Kidney epithelial cell (primary cell): ENCODE results near the gene CCSER2. TPM values are rescaled to one million over a fixed set of nuclear protein-coding genes. Genes with fewer than 3 reads are reported as not detected.

Source experiments
- DNase-seq: peaks from one replicate; pipeline ENCODE4 v3.0.0-alpha.2; 2010; ENCODE audit warnings: low read depth
- H3K27me3 ChIP-seq: 2 replicates; pipeline ENCODE4 v1.6.0; 2011; ENCODE audit warnings: low read length; ENCODE audit not compliant: control insufficient read depth, insufficient read depth
- H3K36me3 ChIP-seq: 2 replicates; pipeline ENCODE4 v1.5.1; 2011; ENCODE audit warnings: low read length; ENCODE audit not compliant: control insufficient read depth, insufficient read depth
- H3K4me3 ChIP-seq: 2 replicates; pipeline ENCODE4 v1.5.1; 2011; ENCODE audit warnings: low read depth, mild to moderate bottlenecking, control low read depth, low read length
- total RNA-seq: library from RNA; depleted of rRNA; stranded (reverse); fragments of >200 nt; gene quantifications from 2 replicates; pipeline ENCODE4 v1.2.3, GENCODE V29; 2015
- TF ChIP-seq, protein P1 (sequence below): IDR thresholded peaks from 2 replicates; pipeline ENCODE4 v1.5.1; 2011; ENCODE audit warnings: mild to moderate bottlenecking, moderate library complexity, low read length, control low read depth, inconsistent platforms; ENCODE audit not compliant: insufficient read depth, poor library complexity, severe bottlenecking

The CCSER2 gene
- total RNA-seq, 1 donor from 2014 or later: 28.0 TPM

DNA sequence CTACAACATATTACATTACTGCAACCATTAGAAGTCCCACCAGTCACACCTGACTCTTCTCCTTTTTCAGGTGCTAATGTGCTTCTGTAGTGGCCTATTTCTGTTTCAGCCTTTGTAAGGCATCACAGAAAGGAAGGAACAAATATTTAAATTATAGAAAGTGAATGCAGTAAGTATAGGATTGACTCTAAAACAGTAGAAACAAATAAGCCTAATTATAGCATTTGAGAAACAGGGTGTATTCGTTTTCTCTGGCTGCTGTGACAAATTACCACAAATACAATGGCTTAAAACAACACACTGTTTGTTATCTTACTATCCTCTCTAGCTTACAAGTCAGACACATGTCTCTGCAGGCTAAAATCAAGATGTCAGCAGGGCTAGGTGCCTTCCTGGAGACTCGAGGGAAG lies 69.4 kb downstream of the CCSER2 start:
- Histone ChIP-seq H3K36me3 (no peaks in the 10 kb centered on the region), H3K4me3 (no peak overlapping the region), H3K27me3 (no peaks in the 10 kb centered on the region)
- TF ChIP-seq, protein P1, sequence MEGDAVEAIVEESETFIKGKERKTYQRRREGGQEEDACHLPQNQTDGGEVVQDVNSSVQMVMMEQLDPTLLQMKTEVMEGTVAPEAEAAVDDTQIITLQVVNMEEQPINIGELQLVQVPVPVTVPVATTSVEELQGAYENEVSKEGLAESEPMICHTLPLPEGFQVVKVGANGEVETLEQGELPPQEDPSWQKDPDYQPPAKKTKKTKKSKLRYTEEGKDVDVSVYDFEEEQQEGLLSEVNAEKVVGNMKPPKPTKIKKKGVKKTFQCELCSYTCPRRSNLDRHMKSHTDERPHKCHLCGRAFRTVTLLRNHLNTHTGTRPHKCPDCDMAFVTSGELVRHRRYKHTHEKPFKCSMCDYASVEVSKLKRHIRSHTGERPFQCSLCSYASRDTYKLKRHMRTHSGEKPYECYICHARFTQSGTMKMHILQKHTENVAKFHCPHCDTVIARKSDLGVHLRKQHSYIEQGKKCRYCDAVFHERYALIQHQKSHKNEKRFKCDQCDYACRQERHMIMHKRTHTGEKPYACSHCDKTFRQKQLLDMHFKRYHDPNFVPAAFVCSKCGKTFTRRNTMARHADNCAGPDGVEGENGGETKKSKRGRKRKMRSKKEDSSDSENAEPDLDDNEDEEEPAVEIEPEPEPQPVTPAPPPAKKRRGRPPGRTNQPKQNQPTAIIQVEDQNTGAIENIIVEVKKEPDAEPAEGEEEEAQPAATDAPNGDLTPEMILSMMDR: no peak
- DNase-seq: no peak

DNA sequence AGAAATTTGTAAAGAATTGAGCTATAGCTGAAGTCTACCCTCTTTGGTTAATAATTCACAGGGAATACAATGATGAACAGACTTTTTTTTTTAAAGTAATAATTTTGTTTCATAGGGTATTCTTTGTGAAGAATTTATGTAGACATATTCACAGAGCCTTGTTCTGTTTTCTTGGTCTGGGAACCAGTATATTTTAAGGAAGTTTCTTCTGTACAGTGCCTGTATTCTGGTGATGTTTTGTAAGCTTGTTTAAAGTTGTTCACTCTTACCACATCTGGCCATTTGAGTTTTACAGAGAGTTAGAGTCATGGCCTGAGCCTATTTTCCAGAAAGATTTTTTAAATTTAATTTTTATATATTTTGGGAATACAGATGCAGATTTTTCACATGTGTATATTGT lies 70.3 kb downstream of the CCSER2 start:
- H3K27me3 ChIP-seq: no peaks in the 10 kb centered on the region
- TF ChIP-seq, protein P1: no peak

DNA sequence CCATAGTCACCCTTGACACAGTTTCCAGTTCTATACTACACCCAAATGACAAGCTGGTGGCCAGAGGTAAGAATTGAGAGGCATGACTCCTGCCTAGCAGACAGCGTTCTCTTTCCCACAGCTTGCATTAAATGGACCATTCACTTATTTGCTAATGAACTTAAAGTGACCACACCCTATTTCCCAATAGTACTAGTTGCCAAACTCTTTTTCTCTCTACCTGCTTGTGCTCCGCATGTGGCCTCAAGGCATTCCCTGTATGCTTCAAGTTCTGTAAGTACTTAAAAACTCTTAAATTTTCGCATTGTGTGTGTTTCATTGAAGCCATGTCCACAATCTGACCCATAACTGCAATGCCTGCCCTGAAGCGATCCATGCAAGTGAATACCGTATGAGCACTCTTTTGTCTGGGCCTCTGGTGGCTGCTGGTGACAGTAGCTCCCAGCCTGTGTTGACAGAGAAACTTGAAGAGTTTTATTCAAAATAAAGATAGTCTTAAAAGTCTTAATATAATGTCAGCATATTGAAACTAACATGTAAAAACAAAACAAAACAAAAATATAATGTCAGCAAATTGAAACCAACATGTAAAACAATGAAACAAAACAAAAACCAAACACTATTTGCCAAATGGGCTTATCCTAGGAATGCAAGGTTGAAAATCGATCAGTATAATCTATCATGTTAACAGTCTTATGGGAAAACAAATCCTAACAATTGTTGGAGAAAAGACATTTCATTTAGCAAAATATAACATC lies 73.6 kb downstream of the CCSER2 start:
- DNase-seq: no peak
- TF ChIP-seq, protein P1: no peak
- Histone ChIP-seq H3K36me3 (no peaks in the 10 kb centered on the region), H3K4me3 (no peak overlapping the region), H3K27me3 (no peaks in the 10 kb centered on the region)

More for the DNA sequence above, 70.3 kb downstream of the CCSER2 start:
- Histone ChIP-seq H3K4me3 (no peak overlapping the region), H3K36me3 (no peaks in the 10 kb centered on the region)
- no peak for DNase-seq

DNA sequence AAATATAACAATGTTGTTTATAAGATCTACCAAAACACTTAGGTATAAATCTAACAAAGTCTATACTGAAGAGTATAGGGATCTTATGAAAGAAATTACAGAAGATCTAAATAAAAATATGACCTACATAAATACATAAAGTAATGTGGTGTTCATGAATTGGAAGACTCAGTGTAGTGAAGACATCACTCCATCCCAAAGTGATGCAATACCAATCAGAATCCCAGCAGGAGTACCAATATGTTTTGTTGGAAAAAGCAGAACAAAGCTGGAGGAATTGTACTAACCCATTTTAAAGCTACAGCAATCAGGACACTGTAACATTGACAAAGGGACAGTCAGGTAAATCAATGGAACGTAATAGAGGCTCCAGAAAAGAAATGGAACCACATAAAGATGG lies 76.4 kb downstream of the CCSER2 start:
- no peak for DNase-seq
- no peaks in the 10 kb centered on the region for H3K27me3 ChIP-seq
- H3K4me3 ChIP-seq: no peak overlapping the region
- TF ChIP-seq, protein P1: no peak
- no peaks in the 10 kb centered on the region for H3K36me3 ChIP-seq

DNA sequence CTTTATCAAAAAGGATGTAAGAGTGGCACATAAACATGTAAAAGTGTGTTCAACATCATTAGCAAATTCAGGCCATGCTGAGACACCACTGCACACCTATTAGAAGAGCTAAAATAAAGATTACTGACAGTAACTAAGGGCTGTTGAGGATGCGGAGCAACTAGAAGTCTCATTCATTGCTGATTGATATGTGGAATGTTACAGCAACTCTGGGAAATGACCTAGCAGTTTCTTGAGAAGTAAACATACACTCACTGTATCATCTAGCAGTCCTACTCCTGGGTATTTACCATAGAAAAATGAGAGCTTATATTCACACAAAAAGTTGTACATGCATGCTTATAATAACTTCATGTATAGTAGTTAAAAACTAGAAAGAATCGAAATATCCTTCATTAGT lies 77.3 kb downstream of the CCSER2 start:
- TF ChIP-seq, protein P1: no peak
- no peak overlapping the region for H3K4me3 ChIP-seq
- no peak for DNase-seq

DNA sequence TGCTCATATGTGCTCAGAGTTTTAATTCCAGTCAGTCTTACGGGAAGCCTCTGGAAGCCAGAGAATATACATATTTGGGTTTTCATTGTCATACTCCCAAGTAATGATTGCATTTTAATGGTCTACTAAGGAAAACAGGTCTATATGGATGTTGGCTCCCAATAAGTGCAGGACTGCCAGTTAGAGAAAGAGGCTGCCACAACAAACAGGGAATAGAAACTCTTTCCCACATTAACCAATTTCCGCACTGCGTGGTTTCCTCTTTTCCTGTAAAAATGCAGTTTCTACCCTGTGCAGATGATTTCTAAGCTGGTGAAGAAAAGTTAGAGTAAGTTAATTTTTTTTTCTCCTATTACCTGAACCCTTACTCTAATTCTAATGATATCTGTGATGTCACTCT lies 78.2 kb downstream of the CCSER2 start:
- Histone ChIP-seq H3K36me3 (no peaks in the 10 kb centered on the region), H3K27me3 (no peaks in the 10 kb centered on the region), H3K4me3 (no peak overlapping the region)
- DNase-seq: no peak
- TF ChIP-seq, protein P1: no peak

More for the DNA sequence above, 77.3 kb downstream of the CCSER2 start:
- no peaks in the 10 kb centered on the region for H3K36me3 ChIP-seq
- no peaks in the 10 kb centered on the region for H3K27me3 ChIP-seq
